Chondrocyte (in vitro differentiated cells): Measurements from ENCODE around the gene CRACDL. TPM values are rescaled to one million over a fixed set of nuclear protein-coding genes. Genes with fewer than 3 reads are reported as not detected.

Experiments used
- DNase-seq: peaks from one replicate; pipeline ENCODE4 v3.0.0; 2021; ENCODE audit warnings: mixed read lengths, low spot score
- H3K27ac Mint-ChIP-seq: one replicate; pipeline ENCODE4 v1.8.0; 2021; ENCODE audit warnings: mild to moderate bottlenecking, moderate library complexity, mixed read lengths; ENCODE audit not compliant: unreplicated experiment
- H3K27me3 Mint-ChIP-seq: 2 replicates; pipeline ENCODE4 v1.8.0; 2021; ENCODE audit warnings: low read depth, mixed read lengths
- H3K36me3 Mint-ChIP-seq: 2 replicates; pipeline ENCODE4 v1.8.0; 2021; ENCODE audit warnings: low read depth, mixed read lengths
- H3K4me1 Mint-ChIP-seq: 2 replicates; pipeline ENCODE4 v1.8.0; 2021; ENCODE audit warnings: low read depth, mild to moderate bottlenecking, mixed read lengths
- H3K4me3 Mint-ChIP-seq: one replicate; pipeline ENCODE4 v1.8.0; 2021; ENCODE audit warnings: mild to moderate bottlenecking, moderate library complexity, mixed read lengths; ENCODE audit not compliant: unreplicated experiment
- H3K9me3 Mint-ChIP-seq: 2 replicates; pipeline ENCODE4 v1.8.0; 2021; ENCODE audit warnings: low read depth, mixed read lengths
- total RNA-seq: library from RNA; stranded (reverse); gene quantifications from 3 replicates; pipeline ENCODE4 v1.2.1, GENCODE V29; 2021
- TF ChIP-seq, protein P1 (sequence below): fragments of 200-600 bp; sonication (generic); IDR thresholded peaks from 2 replicates; pipeline ENCODE4 v1.5.0; 2021; ENCODE audit warnings: antibody characterized with exemption, mild to moderate bottlenecking, moderate library complexity

Gene CRACDL
- total RNA-seq, 1 donor from 2014 or later, result 17.0 TPM

DNA sequence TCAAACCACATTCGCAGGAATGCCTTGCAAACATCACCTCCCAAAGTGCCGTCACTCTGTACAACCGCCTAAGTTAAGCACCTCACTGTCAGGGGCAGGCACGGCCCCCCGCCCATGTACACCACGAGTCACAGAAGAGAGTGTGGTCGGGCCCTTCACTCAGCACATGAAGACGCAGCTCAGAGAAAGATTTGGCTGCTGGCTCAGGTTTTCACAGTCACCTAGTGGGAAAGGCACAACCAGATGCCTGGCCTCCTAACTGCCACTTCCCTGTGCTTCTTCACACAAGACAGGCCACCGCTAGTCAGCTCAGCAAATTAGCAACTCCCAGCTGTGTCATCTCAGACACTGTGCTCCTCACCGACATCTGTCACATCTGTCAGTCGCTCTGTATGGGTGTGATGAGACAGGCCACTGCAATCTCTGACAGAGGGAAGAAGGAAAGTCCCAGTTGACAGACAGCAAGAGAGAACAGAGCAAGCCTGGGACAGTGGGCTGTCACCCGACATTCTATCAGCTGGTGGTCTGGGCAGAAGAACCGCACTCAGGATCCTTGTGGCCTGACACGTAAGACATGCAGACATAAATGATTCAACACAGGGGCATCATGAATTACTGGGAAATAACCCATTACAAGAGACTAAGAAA lies 60.8 kb downstream of the CRACDL start:
- no peak overlapping the region for H3K4me3 Mint-ChIP-seq
- no peaks in the 10 kb centered on the region for H3K27me3 Mint-ChIP-seq
- DNase-seq, result no peak
- TF ChIP-seq, protein P1, sequence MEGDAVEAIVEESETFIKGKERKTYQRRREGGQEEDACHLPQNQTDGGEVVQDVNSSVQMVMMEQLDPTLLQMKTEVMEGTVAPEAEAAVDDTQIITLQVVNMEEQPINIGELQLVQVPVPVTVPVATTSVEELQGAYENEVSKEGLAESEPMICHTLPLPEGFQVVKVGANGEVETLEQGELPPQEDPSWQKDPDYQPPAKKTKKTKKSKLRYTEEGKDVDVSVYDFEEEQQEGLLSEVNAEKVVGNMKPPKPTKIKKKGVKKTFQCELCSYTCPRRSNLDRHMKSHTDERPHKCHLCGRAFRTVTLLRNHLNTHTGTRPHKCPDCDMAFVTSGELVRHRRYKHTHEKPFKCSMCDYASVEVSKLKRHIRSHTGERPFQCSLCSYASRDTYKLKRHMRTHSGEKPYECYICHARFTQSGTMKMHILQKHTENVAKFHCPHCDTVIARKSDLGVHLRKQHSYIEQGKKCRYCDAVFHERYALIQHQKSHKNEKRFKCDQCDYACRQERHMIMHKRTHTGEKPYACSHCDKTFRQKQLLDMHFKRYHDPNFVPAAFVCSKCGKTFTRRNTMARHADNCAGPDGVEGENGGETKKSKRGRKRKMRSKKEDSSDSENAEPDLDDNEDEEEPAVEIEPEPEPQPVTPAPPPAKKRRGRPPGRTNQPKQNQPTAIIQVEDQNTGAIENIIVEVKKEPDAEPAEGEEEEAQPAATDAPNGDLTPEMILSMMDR, result no peak
- H3K27ac Mint-ChIP-seq, result no peak overlapping the region
- H3K36me3 Mint-ChIP-seq, result no peaks in the 10 kb centered on the region
- H3K4me1 Mint-ChIP-seq, result no peaks in the 10 kb centered on the region
- H3K9me3 Mint-ChIP-seq, result no peaks in the 10 kb centered on the region

DNA sequence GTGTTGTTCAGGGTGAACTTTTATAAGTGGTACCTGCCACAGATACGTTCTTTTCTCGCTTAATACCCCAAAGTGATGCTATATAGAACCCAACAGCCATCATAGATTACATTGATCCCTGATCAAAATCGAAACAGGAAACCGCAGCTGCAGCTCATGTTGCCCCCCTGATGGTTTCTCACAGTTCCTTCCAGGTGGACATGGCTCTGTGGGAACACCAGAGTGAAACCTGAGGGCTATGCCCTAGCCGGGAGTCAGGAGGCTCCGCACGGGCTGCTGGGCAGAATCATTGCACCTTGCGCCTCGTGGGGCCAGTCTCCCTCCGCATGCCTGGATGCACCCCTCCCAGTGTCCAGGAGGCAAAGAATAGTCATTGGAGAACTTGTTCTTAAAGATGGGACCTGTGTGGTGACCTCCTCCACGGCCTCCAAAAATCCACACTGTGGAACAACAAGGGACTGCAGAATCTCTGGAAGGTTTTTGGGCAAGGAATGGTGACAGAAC lies 61.8 kb downstream of the CRACDL start:
- H3K27ac Mint-ChIP-seq, result no peak overlapping the region
- TF ChIP-seq, protein P1, result no peak
- H3K4me3 Mint-ChIP-seq, result no peak overlapping the region
- H3K36me3 Mint-ChIP-seq, result no peaks in the 10 kb centered on the region
- H3K9me3 Mint-ChIP-seq, result no peaks in the 10 kb centered on the region
- peaks cover 9% of the 10 kb centered on the region for H3K4me1 Mint-ChIP-seq
- H3K27me3 Mint-ChIP-seq, result no peaks in the 10 kb centered on the region
- DNase-seq, result no peak

DNA sequence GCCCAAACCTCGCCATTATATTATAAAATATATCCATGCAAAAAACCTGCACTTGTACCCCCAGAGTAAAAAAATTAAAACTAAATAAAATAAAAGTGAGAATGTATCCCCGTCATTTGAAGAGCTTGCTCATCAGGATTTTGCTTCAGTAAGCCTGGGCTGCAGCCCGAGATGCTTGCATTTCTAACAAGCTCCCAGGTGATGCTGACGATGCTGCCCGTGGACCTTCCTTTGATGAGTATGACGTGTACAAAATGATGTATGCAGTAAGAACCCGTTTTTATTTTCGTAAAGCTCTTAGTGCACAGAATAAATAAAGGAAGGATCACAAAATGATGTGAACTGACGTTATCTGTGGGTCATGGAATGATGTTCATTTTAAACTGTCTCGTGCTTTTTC lies 63.5 kb downstream of the CRACDL start:
- H3K27me3 Mint-ChIP-seq, result no peaks in the 10 kb centered on the region
- H3K4me3 Mint-ChIP-seq, result no peak overlapping the region
- no peaks in the 10 kb centered on the region for H3K36me3 Mint-ChIP-seq
- peaks cover 25% of the 10 kb centered on the region for H3K4me1 Mint-ChIP-seq
- H3K27ac Mint-ChIP-seq, result no peak overlapping the region
- TF ChIP-seq, protein P1, result no peak
- no peaks in the 10 kb centered on the region for H3K9me3 Mint-ChIP-seq
- DNase-seq, result no peak

GRCh38 chr2:98871506-98871905 lies 64.5 kb downstream of the CRACDL start:
- no peak for DNase-seq
- H3K4me1 Mint-ChIP-seq, result peaks cover 35% of the 10 kb centered on the region
- H3K27ac Mint-ChIP-seq, result no peak overlapping the region
- TF ChIP-seq, protein P1, result no peak
- H3K27me3 Mint-ChIP-seq, result no peaks in the 10 kb centered on the region
- H3K9me3 Mint-ChIP-seq, result no peaks in the 10 kb centered on the region
- no peak overlapping the region for H3K4me3 Mint-ChIP-seq
- no peaks in the 10 kb centered on the region for H3K36me3 Mint-ChIP-seq

DNA sequence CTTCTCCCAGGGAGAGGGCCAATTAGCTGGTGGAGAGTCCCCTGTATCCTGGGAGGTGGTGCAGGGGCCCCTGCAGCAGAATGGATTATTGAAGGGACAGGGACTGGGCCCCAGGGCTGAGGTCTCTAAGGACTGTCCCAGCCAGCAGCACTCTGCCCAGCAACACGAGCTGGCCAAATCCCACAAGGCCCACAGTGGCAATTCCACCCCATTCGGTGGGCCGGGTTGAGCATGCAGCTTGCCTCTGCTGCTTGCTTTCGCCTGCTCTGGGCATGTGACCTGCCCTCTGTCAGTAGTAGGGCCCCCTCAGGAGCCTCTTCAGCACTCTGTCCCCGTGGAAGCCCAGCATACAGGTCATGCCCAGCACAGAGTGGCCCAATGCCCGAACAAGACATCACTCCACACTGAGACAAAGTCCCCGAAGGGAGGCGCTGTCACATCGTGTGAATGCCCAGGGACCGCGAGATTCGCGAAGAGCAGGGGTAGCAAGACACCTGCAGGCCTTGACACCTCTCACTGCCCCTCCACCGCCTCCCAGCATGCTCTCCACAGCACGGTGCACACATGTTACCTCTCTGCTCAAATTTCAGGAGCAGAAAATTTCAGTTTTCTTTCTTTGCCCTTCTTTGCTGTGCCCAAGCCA lies 65.4 kb downstream of the CRACDL start:
- Mint-ChIP-seq H3K4me1 (peaks cover 43% of the 10 kb centered on the region), H3K4me3 (no peak overlapping the region), H3K27ac (no peak overlapping the region), H3K27me3 (no peaks in the 10 kb centered on the region), H3K9me3 (no peaks in the 10 kb centered on the region), H3K36me3 (no peaks in the 10 kb centered on the region)
- TF ChIP-seq, protein P1, result no peak
- DNase-seq, result no peak
